Naive thymus-derived CD4-positive, alpha-beta T cell (primary cell): ENCODE data around the gene ATP11A. TPM values are rescaled to one million over a fixed set of nuclear protein-coding genes. Genes with fewer than 3 reads are reported as not detected.

Source experiments
- ATAC-seq: fragments of 150-1000 bp; cut with Tn5 transposase; 2 replicates; pipeline ENCODE4 v1.10.0; 2021; ENCODE audit warnings: mild to moderate bottlenecking, moderate library complexity
- CTCF ChIA-PET: fragments of 350-600 bp; sonication (Branson Sonifier 250); formaldehyde crosslinking; loops from one replicate; lab custom pipeline; 2021; ENCODE audit warnings: antibody characterized with exemption; lab: Charles Lee
- POLR2A ChIA-PET: fragments of 350-600 bp; sonication (Branson Sonifier 250); formaldehyde crosslinking; loops from one replicate; lab custom pipeline; 2021; ENCODE audit warnings: antibody characterized with exemption, inconsistent platforms; lab: Charles Lee
- DNase-seq, 9 donors: peaks; one replicate each; pipeline versions ENCODE4 v3.0.0 to v3.0.0-alpha.2; 2020 to 2022; ENCODE audit warnings: mixed read lengths in 1 of 9
- H3K27ac ChIP-seq: one replicate; pipeline ENCODE4 v1.7.0; 2013; ENCODE audit warnings: mild to moderate bottlenecking, low read depth, low read length, moderate library complexity
- H3K27me3 ChIP-seq, 2 donors: one replicate each; pipeline ENCODE4 v1.7.0; 2013; ENCODE audit warnings: low read length in 2 of 2, mild to moderate bottlenecking in 2 of 2, moderate library complexity in 2 of 2; ENCODE audit not compliant: control insufficient read depth in 2 of 2, insufficient read depth in 2 of 2
- H3K36me3 ChIP-seq, 3 experiments: 1 replicate in 2 of 3; 2 replicates in 1 of 3; pipeline ENCODE4 v1.7.0; 2013; ENCODE audit warnings: low read length in 3 of 3, mild to moderate bottlenecking in 3 of 3, moderate library complexity in 1 of 3; ENCODE audit not compliant: insufficient read depth in 3 of 3, control insufficient read depth in 2 of 3
- H3K4me1 ChIP-seq, 2 donors: one replicate each; pipeline ENCODE4 v1.7.0; 2013; ENCODE audit warnings: low read length in 2 of 2, mild to moderate bottlenecking in 2 of 2, moderate library complexity in 1 of 2; ENCODE audit not compliant: control insufficient read depth in 2 of 2, insufficient read depth in 2 of 2
- H3K4me3 ChIP-seq: 2 replicates; pipeline ENCODE4 v1.7.0; 2013; ENCODE audit warnings: mild to moderate bottlenecking, low read length
- H3K9me3 ChIP-seq, 3 experiments: 1 replicate in 2 of 3; 2 replicates in 1 of 3; pipeline ENCODE4 v1.7.0; 2013; ENCODE audit warnings: low read length in 3 of 3; ENCODE audit not compliant: control insufficient read depth in 2 of 3
- H3K27ac Mint-ChIP-seq, 9 donors: one replicate each; pipeline ENCODE4 v1.8.0; 2020 to 2022; ENCODE audit warnings: mixed read lengths in 9 of 9, mild to moderate bottlenecking in 8 of 9, moderate library complexity in 5 of 9, inconsistent platforms in 2 of 9
- H3K27me3 Mint-ChIP-seq, 5 donors: one replicate each; pipeline ENCODE4 v1.8.0; 2021 to 2022; ENCODE audit warnings: mixed read lengths in 5 of 5, mild to moderate bottlenecking in 1 of 5
- H3K36me3 Mint-ChIP-seq, 5 donors: one replicate each; pipeline ENCODE4 v1.8.0; 2020 to 2022; ENCODE audit warnings: mixed read lengths in 5 of 5, mild to moderate bottlenecking in 3 of 5, inconsistent platforms in 1 of 5
- H3K4me1 Mint-ChIP-seq, 7 donors: one replicate each; pipeline ENCODE4 v1.8.0; 2020 to 2022; ENCODE audit warnings: mixed read lengths in 7 of 7, mild to moderate bottlenecking in 3 of 7, inconsistent platforms in 1 of 7
- H3K4me3 Mint-ChIP-seq, 10 donors: one replicate each; pipeline ENCODE4 v1.8.0; 2020 to 2022; ENCODE audit warnings: mild to moderate bottlenecking in 10 of 10, mixed read lengths in 10 of 10, moderate library complexity in 6 of 10, inconsistent platforms in 2 of 10
- H3K9me3 Mint-ChIP-seq, 11 donors: one replicate each; pipeline ENCODE4 v1.8.0; 2020 to 2022; ENCODE audit warnings: mixed read lengths in 11 of 11, mild to moderate bottlenecking in 4 of 11, inconsistent platforms in 1 of 11, moderate library complexity in 1 of 11
- intact Hi-C, 2 donors: fragments of 100-400 bp; cut with micrococcal nuclease; formaldehyde crosslinking; loops; one replicate each; pipeline ENCODE4 v1.15.1; 2023
- polyA plus RNA-seq, 2 donors: library from polyadenylated mRNA; unstranded; fragments of 300-500 nt; fragmentation: Illumina TruSeq; gene quantifications; one replicate each; pipeline ENCODE4 v1.2.3, GENCODE V29; 2021
- total RNA-seq, 6 experiments: library from RNA in 5 of 6; stranded (reverse) in 5 of 6; gene quantifications; 1 replicate in 5 of 6; 2 replicates in 1 of 6; pipeline ENCODE4 v1.2.3 and lab custom pipeline; 2021 to 2026

Gene ATP11A
- total and polyA plus RNA-seq, 7 experiments from 2014 or later: 4.3 to 111 (median 58.5) TPM

GRCh38 chr13:112905990-112906641 lies 216.3 kb downstream of the ATP11A start:
- Mint-ChIP-seq H3K4me1 (no peaks in the 10 kb centered on the region), H3K4me3 (no peak overlapping the region), H3K27ac (no peak overlapping the region), H3K36me3 (peaks cover 0 to 4% (median 0%) of the 10 kb centered on the region in 5 donors), H3K9me3 (peaks cover 0 to 24% (median 9%) of the 10 kb centered on the region in 11 donors), H3K27me3 (peaks cover 0 to 5% (median 0%) of the 10 kb centered on the region in 5 donors)
- no peaks in the 10 kb centered on the region for H3K4me1 ChIP-seq
- CTCF ChIA-PET: no interaction called here
- H3K27me3 ChIP-seq: peaks cover 0 to 2% of the 10 kb centered on the region in 2 donors
- H3K27ac ChIP-seq: no peak overlapping the region
- DNase-seq: no peak
- peaks cover 0 to 15% (median 5%) of the 10 kb centered on the region in 3 experiments for H3K9me3 ChIP-seq
- no peak for ATAC-seq
- intact Hi-C loops: no loop called here
- H3K4me3 ChIP-seq: no peak overlapping the region
- POLR2A ChIA-PET: no interaction called here
- no peaks in the 10 kb centered on the region for H3K36me3 ChIP-seq

DNA sequence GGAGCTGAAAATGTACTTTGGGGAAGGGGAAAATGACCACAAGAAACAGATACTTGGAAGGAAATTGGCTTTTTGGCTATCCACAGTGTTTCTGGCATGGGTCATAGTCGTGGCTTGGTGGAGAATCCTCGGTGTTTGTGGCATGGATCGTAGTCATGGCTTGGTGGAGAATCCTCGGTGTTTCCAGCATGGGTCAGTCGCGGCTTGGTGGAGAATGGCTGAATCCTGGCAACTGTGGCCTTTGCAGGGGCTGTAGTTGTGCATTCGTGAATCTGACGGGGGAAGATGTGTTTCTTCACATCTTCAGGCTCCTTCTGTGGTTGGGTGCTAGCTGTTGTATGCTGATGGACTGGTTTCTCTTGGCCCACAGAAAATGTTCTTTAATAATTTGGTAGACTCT lies 217.4 kb downstream of the ATP11A start:
- intact Hi-C loops: no loop called here
- H3K4me1 Mint-ChIP-seq: no peaks in the 10 kb centered on the region
- CTCF ChIA-PET: no interaction called here
- ATAC-seq (no peak), DNase-seq (no peak)
- peaks cover 0 to 15% (median 5%) of the 10 kb centered on the region in 3 experiments for H3K9me3 ChIP-seq
- H3K4me1 ChIP-seq: no peaks in the 10 kb centered on the region
- H3K4me3 ChIP-seq: no peak overlapping the region
- H3K36me3 ChIP-seq: no peaks in the 10 kb centered on the region
- H3K27me3 ChIP-seq: peaks cover 0 to 2% of the 10 kb centered on the region in 2 donors
- H3K9me3 Mint-ChIP-seq: peaks cover 0 to 24% (median 9%) of the 10 kb centered on the region in 11 donors
- H3K27me3 Mint-ChIP-seq: peaks cover 0 to 9% (median 4%) of the 10 kb centered on the region in 5 donors
- peaks cover 0 to 4% (median 0%) of the 10 kb centered on the region in 5 donors for H3K36me3 Mint-ChIP-seq
- no peak overlapping the region for H3K27ac Mint-ChIP-seq
- no peak overlapping the region for H3K4me3 Mint-ChIP-seq
- POLR2A ChIA-PET: no interaction called here
- no peak overlapping the region for H3K27ac ChIP-seq

- no peaks in the 10 kb centered on the region for H3K4me1 Mint-ChIP-seq
- peaks cover 0 to 2% of the 10 kb centered on the region in 2 donors for H3K27me3 ChIP-seq
- no peak overlapping the region for H3K27ac Mint-ChIP-seq
- ATAC-seq (no peak), DNase-seq (no peak)
- no peaks in the 10 kb centered on the region for H3K36me3 ChIP-seq
- peaks cover 0 to 4% (median 0%) of the 10 kb centered on the region in 5 donors for H3K36me3 Mint-ChIP-seq
- no peaks in the 10 kb centered on the region for H3K4me1 ChIP-seq
- POLR2A ChIA-PET: no interaction called here
- peaks cover 0 to 24% (median 9%) of the 10 kb centered on the region in 11 donors for H3K9me3 Mint-ChIP-seq
- no peak overlapping the region for H3K4me3 ChIP-seq
- CTCF ChIA-PET: no interaction called here
- H3K27me3 Mint-ChIP-seq: peaks cover 0 to 9% (median 4%) of the 10 kb centered on the region in 5 donors
- H3K9me3 ChIP-seq: peaks cover 0 to 15% (median 5%) of the 10 kb centered on the region in 3 experiments
- H3K4me3 Mint-ChIP-seq: no peak overlapping the region
- no peak overlapping the region for H3K27ac ChIP-seq
- intact Hi-C loops: no loop called here
These were observed 218.1 kb downstream of the ATP11A start for GRCh38 chr13:112907871-112908331.

GRCh38 chr13:112908342-112908741 lies 218.5 kb downstream of the ATP11A start:
- no peak overlapping the region for H3K27ac ChIP-seq
- H3K4me3 ChIP-seq: no peak overlapping the region
- H3K36me3 ChIP-seq: no peaks in the 10 kb centered on the region
- peaks cover 0 to 9% (median 4%) of the 10 kb centered on the region in 5 donors for H3K27me3 Mint-ChIP-seq
- POLR2A ChIA-PET: no interaction called here
- DNase-seq (no peak), ATAC-seq (no peak)
- peaks cover 0 to 15% (median 5%) of the 10 kb centered on the region in 3 experiments for H3K9me3 ChIP-seq
- H3K27me3 ChIP-seq: peaks cover 0 to 2% of the 10 kb centered on the region in 2 donors
- CTCF ChIA-PET: no interaction called here
- H3K4me3 Mint-ChIP-seq: no peak overlapping the region
- H3K4me1 ChIP-seq: no peaks in the 10 kb centered on the region
- H3K4me1 Mint-ChIP-seq: no peaks in the 10 kb centered on the region
- H3K36me3 Mint-ChIP-seq: peaks cover 0 to 4% (median 0%) of the 10 kb centered on the region in 5 donors
- peaks cover 0 to 24% (median 9%) of the 10 kb centered on the region in 11 donors for H3K9me3 Mint-ChIP-seq
- intact Hi-C loops: no loop called here
- H3K27ac Mint-ChIP-seq: no peak overlapping the region

DNA sequence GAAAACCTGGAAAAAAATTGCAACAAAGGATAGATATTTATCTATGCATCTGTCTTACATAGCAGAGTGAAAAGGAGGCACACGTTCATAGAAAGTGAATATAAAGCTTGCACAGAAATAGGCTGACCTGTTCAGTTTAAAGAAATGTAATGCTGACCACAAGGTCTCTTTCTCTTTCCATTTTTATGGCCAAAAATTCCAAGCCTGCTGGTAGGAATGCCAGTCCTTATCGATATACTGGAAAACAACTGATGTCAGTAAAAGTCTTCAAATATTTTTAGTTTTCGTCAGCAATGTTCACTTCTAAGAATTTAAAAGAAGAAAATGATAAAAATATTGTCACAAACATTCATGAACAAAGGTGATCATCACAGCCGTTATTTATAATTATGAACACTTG lies 220.2 kb downstream of the ATP11A start:
- Histone ChIP-seq H3K9me3 (peaks cover 0 to 10% (median 4%) of the 10 kb centered on the region in 3 experiments), H3K4me3 (no peak overlapping the region), H3K27me3 (peaks cover 0 to 2% of the 10 kb centered on the region in 2 donors), H3K36me3 (no peaks in the 10 kb centered on the region), H3K27ac (no peak overlapping the region), H3K4me1 (no peaks in the 10 kb centered on the region)
- Mint-ChIP-seq H3K36me3 (peaks cover 0 to 4% (median 0%) of the 10 kb centered on the region in 5 donors), H3K27ac (no peak overlapping the region), H3K4me1 (peaks cover 0 to 2% (median 0%) of the 10 kb centered on the region in 7 donors), H3K4me3 (no peak overlapping the region), H3K27me3 (peaks cover 0 to 12% (median 4%) of the 10 kb centered on the region in 5 donors), H3K9me3 (peaks cover 0 to 19% (median 5%) of the 10 kb centered on the region in 11 donors)
- ChIA-PET CTCF (no interaction called here), POLR2A (no interaction called here)
- ATAC-seq: no peak
- intact Hi-C loops: no loop called here
- DNase-seq: no peak

DNA sequence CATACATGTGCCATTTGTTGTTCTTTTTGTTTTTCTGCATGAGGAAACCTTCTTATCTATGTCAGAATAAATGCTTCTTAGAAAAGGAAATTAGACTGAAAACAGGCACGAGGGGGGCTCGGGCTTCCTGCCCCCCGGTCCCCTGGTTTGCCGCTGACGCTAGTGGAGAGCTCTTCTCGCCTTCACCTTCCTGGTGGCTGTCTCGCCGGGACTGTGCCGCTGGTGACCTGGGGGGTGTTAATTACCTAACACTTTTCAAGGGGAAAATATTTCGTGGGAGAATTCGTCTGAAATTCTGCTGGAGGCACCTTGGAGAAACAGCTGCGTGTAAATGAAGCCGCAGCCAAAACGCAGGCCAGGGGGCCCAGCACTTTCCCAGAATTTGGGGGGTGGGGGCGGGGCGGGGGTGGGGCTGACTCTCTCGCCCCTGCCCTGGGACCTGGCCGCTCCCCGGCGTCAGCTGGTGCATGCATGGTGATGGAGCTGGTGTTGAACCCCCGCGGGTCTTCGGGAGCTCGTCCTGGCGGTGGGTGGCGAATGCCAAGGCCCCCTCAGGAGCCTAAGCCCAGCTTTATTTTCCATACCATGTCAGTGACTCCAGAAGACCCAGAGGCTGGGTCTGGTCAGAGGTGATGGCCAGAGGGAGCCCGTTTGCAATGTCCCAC lies 220.9 kb downstream of the ATP11A start:
- H3K27ac Mint-ChIP-seq: no peak overlapping the region
- peaks cover 0 to 3% (median 0%) of the 10 kb centered on the region in 3 experiments for H3K9me3 ChIP-seq
- H3K9me3 Mint-ChIP-seq: peaks cover 0 to 12% (median 2%) of the 10 kb centered on the region in 11 donors
- DNase-seq: no peak
- no peaks in the 10 kb centered on the region for H3K36me3 ChIP-seq
- no peak overlapping the region for H3K4me3 ChIP-seq
- H3K27ac ChIP-seq: no peak overlapping the region
- ChIA-PET POLR2A (no interaction called here), CTCF (interaction anchor here (0.6 kb wide), 1 partner anchor 83 kb away, joined by 3 read pairs; no protein-coding TSS in a partner anchor)
- peaks cover 0 to 2% (median 0%) of the 10 kb centered on the region in 7 donors for H3K4me1 Mint-ChIP-seq
- intact Hi-C loops: no loop called here
- peaks cover 0 to 12% (median 5%) of the 10 kb centered on the region in 5 donors for H3K27me3 Mint-ChIP-seq
- H3K27me3 ChIP-seq: peaks cover 0 to 2% of the 10 kb centered on the region in 2 donors
- no peak overlapping the region for H3K4me3 Mint-ChIP-seq
- no peaks in the 10 kb centered on the region for H3K4me1 ChIP-seq
- ATAC-seq: no peak
- H3K36me3 Mint-ChIP-seq: peaks cover 0 to 4% (median 0%) of the 10 kb centered on the region in 5 donors
